HEK293T (cell line): ENCODE results near the gene CRIM1.

Source experiments
- CTCF ChIA-PET: fragments of 350-600 bp; formaldehyde crosslinking; extraction: SDS; loops from one replicate; lab custom pipeline; 2021; ENCODE audit warnings: antibody characterized with exemption, inconsistent platforms; lab: Yijun Ruan, JAX
- POLR2A ChIA-PET: fragments of 350-600 bp; formaldehyde crosslinking; extraction: SDS; loops from one replicate; lab custom pipeline; 2020; ENCODE audit warnings: antibody characterized with exemption, inconsistent platforms; lab: Yijun Ruan, JAX
- DNase-seq: peaks from one replicate; pipeline ENCODE4 v3.0.0; 2012; ENCODE audit warnings: mixed read lengths; ENCODE audit errors: extremely low spot score
- ARNT ChIP-seq: fragments of 450-650 bp; IDR thresholded peaks from 2 replicates; pipeline ENCODE4 v1.6.1; 2017; ENCODE audit warnings: mild to moderate bottlenecking
- BHLHE40 ChIP-seq: fragments of 450-650 bp; IDR thresholded peaks from 2 replicates; pipeline ENCODE4 v1.6.1; 2016; ENCODE audit warnings: mild to moderate bottlenecking, moderate library complexity, borderline replicate concordance
- CTBP1 ChIP-seq: fragments of 450-650 bp; IDR thresholded peaks from 2 replicates; pipeline ENCODE4 v1.6.1; 2016; ENCODE audit warnings: borderline replicate concordance
- ELF4 ChIP-seq: fragments of 450-650 bp; IDR thresholded peaks from 2 replicates; pipeline ENCODE4 v1.6.1; 2017; ENCODE audit warnings: antibody characterized with exemption
- FOXA1 ChIP-seq: fragments of 450-650 bp; IDR thresholded peaks from 2 replicates; pipeline ENCODE4 v1.6.1; 2016; ENCODE audit warnings: mild to moderate bottlenecking
- FOXK2 ChIP-seq: fragments of 450-650 bp; IDR thresholded peaks from 2 replicates; pipeline ENCODE4 v1.6.1; 2016; ENCODE audit warnings: mild to moderate bottlenecking
- FOXM1 ChIP-seq: fragments of 450-650 bp; IDR thresholded peaks from 2 replicates; pipeline ENCODE4 v1.6.1; 2017; ENCODE audit warnings: mild to moderate bottlenecking, borderline replicate concordance
- HDGF ChIP-seq: fragments of 450-650 bp; IDR thresholded peaks from 2 replicates; pipeline ENCODE4 v1.6.1; 2017; ENCODE audit warnings: antibody characterized with exemption, borderline replicate concordance
- L3MBTL2 ChIP-seq: fragments of 450-650 bp; conservative IDR thresholded peaks from 2 replicates; pipeline ENCODE4 v1.6.1; 2016; ENCODE audit warnings: mild to moderate bottlenecking
- LEF1 ChIP-seq: fragments of 450-650 bp; IDR thresholded peaks from 2 replicates; pipeline ENCODE4 v1.6.1; 2017; ENCODE audit warnings: mild to moderate bottlenecking, borderline replicate concordance
- NFRKB ChIP-seq: fragments of 450-650 bp; IDR thresholded peaks from 2 replicates; pipeline ENCODE4 v1.6.1; 2016; ENCODE audit warnings: mild to moderate bottlenecking, moderate library complexity
- PKNOX1 ChIP-seq: fragments of 450-650 bp; IDR thresholded peaks from 2 replicates; pipeline ENCODE4 v1.6.1; 2016
- SP1 ChIP-seq: fragments of 450-650 bp; IDR thresholded peaks from 2 replicates; pipeline ENCODE4 v1.6.1; 2017
- SUZ12 ChIP-seq: fragments of 450-650 bp; IDR thresholded peaks from 2 replicates; pipeline ENCODE4 v1.6.1; 2016; ENCODE audit warnings: mild to moderate bottlenecking
- TARDBP ChIP-seq: fragments of 450-650 bp; IDR thresholded peaks from 2 replicates; pipeline ENCODE4 v1.6.1; 2016
- ZNF384 ChIP-seq: fragments of 450-650 bp; IDR thresholded peaks from 2 replicates; pipeline ENCODE4 v1.6.1; 2016

The CRIM1 gene

DNA sequence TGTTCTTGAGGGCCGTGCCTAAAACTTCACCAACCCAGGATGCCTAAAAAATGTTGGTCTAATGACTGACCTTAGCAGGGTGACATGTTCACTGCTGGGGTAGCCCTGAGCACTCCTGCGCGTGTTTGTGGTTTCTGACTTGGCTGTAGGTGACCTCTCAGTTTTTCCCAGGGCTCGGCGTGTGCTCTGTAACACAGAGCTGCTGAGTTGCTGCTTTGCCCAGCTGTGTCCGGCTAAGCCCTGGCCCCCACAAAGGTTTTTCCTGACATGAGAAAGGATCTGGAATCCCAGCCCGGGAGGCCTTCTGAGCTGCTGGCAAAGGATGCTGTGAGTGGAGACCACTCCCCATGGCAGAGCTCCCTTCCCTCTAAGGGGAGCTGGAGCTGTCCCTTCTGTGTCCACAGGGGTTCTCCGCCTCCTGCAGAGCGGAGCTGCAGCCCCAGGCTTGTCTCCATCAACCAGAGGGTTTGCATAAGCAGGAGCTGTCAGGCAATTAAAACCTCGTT is 52.7 kb downstream of the CRIM1 start:
- ChIA-PET POLR2A (no interaction called here), CTCF (interaction anchor here (0.6 to 1.1 kb wide), 2 partner anchors 13 to 52 kb away, joined by 3 read pairs; no protein-coding TSS in a partner anchor)
- peak; percentile 19 for DNase-seq
- no peak for TF ChIP-seq TARDBP
- TF ChIP-seq CTBP1 = no peak
- TF ChIP-seq SUZ12 = no peak
- no peak for TF ChIP-seq PKNOX1
- no peak for TF ChIP-seq L3MBTL2
- no peak for TF ChIP-seq FOXK2
- TF ChIP-seq ZNF384 = no peak
- TF ChIP-seq FOXA1 = no peak

DNA sequence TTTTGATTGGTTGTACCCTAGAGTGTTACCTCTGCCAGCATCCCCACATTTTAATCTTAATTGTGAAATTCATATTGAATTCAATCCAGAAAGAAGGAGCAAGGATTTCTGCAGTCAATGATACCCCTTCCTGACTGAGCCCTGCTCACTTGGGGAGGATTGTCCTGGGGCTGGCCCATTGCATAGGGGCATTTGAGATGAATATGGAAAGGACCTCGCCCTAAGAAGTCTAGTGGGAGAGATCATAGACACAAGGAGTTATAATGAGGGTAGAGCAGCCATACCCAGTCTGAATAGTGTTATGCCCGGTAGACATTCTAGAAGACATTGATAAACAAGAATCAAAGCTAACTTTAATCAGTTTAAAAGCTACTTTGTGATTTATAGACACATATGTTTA is 53.8 kb downstream of the CRIM1 start:
- TF ChIP-seq FOXM1 = no peak
- no peak for TF ChIP-seq NFRKB
- TF ChIP-seq SP1 = no peak
- no peak for TF ChIP-seq TARDBP
- no peak for TF ChIP-seq ZNF384
- TF ChIP-seq L3MBTL2 = no peak
- TF ChIP-seq BHLHE40 = no peak
- TF ChIP-seq FOXA1 = no peak
- POLR2A ChIA-PET = interaction anchor here (0.6 kb wide), 1 partner anchor 571 kb away, joined by 3 read pairs; no protein-coding TSS in a partner anchor
- DNase-seq = no peak
- CTCF ChIA-PET = interaction anchor here (0.7 to 1.1 kb wide), 2 partner anchors 29 to 50 kb away, joined by 3 to 4 read pairs; no protein-coding TSS in a partner anchor

DNA sequence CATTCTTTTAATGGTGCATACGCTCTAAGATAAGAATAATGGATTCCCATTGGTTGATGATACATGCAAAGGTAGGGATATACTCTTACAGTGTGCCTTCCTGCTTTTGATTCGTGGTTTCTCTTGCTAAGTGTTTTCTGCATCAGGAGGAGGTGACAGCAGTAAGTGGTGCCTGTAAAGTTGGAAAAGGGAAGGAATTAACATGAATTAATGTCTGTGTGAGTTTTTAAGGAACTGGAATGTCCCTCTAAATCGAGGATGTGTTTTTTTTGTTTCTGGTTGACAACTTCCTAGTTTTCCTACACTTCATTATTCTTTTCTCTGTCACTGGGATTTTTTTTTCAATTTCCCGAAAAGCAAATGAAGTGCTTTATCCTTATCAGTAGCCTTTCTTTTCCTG is 54.4 kb downstream of the CRIM1 start:
- CTCF ChIA-PET = no interaction called here
- DNase-seq = no peak
- TF ChIP-seq FOXA1 (no peak), ELF4 (no peak), NFRKB (no peak), FOXM1 (no peak), L3MBTL2 (no peak), SUZ12 (no peak), TARDBP (no peak), SP1 (no peak), ZNF384 (no peak), PKNOX1 (no peak), LEF1 (no peak)
- POLR2A ChIA-PET = no interaction called here

GRCh38 chr2:36410681-36411080 is 55.1 kb downstream of the CRIM1 start:
- CTCF ChIA-PET = no interaction called here
- POLR2A ChIA-PET = no interaction called here
- DNase-seq = no peak
- TF ChIP-seq ELF4 (no peak), CTBP1 (no peak), HDGF (no peak), NFRKB (no peak), FOXK2 (no peak), ZNF384 (no peak)

GRCh38 chr2:36411962-36412444 is 56.4 kb downstream of the CRIM1 start:
- POLR2A ChIA-PET = interaction anchor here (1.1 kb wide), 1 partner anchor 13 kb away, joined by 3 read pairs; no protein-coding TSS in a partner anchor
- no peak for DNase-seq
- TF ChIP-seq LEF1 (no peak), FOXA1 (no peak), ELF4 (no peak), ZNF384 (no peak), TARDBP (no peak), FOXK2 (no peak), SP1 (no peak), CTBP1 (no peak)
- CTCF ChIA-PET = interaction anchor here (0.7 kb wide), 1 partner anchor 35 kb away, joined by 3 read pairs; no protein-coding TSS in a partner anchor

GRCh38 chr2:36413218-36413617 is 57.6 kb downstream of the CRIM1 start:
- ChIA-PET POLR2A (no interaction called here), CTCF (interaction anchor here (0.8 kb wide), 1 partner anchor 55 kb away, joined by 3 read pairs; no protein-coding TSS in a partner anchor)
- DNase-seq = no peak
- TF ChIP-seq SUZ12 (no peak), FOXK2 (no peak), L3MBTL2 (no peak), ZNF384 (no peak), BHLHE40 (no peak), ELF4 (no peak), FOXM1 (no peak), CTBP1 (no peak), ARNT (no peak), HDGF (no peak)

GRCh38 chr2:36414307-36414706 is 58.7 kb downstream of the CRIM1 start:
- ChIA-PET CTCF (no interaction called here), POLR2A (no interaction called here)
- TF ChIP-seq TARDBP = no peak
- no peak for TF ChIP-seq ZNF384
- TF ChIP-seq ARNT = no peak
- TF ChIP-seq SUZ12 = no peak
- no peak for TF ChIP-seq FOXK2
- TF ChIP-seq L3MBTL2 = no peak
- TF ChIP-seq CTBP1 = no peak
- no peak for TF ChIP-seq HDGF
- TF ChIP-seq LEF1 = no peak
- TF ChIP-seq FOXM1 = no peak
- TF ChIP-seq FOXA1 = no peak
- no peak for TF ChIP-seq SP1
- TF ChIP-seq BHLHE40 = no peak
- TF ChIP-seq ELF4 = no peak
- TF ChIP-seq NFRKB = no peak
- no peak for TF ChIP-seq PKNOX1
- DNase-seq = no peak
